ENCODE data around the gene DYNLL1.
"Not testable (repeated sequence)": the region's sequence is repeated elsewhere in the genome, so short reads cannot be mapped to it uniquely, and the experiment has no call there.

The DYNLL1 gene

DNA sequence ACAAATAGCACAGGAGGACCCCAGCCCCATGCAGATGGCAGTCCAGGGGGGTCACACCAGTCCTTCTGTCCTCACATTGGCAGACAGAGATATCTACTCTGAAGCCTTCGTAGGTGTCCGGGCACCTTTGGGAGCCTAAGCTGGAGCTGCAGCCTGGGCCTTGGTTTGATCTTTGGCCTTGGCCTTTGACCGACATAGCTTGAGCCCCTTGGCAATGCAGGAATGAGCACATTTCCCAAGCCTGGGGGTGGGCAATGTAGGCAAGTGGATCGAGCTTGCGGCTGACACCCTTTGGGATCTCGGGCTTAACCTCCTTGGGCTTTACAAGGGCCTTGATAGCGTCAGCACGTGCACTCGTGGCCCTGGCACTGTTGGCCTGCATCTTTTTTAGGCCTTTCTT, 26.7 kb downstream of the DYNLL1 start:
- no peak for DNase-seq

DNA sequence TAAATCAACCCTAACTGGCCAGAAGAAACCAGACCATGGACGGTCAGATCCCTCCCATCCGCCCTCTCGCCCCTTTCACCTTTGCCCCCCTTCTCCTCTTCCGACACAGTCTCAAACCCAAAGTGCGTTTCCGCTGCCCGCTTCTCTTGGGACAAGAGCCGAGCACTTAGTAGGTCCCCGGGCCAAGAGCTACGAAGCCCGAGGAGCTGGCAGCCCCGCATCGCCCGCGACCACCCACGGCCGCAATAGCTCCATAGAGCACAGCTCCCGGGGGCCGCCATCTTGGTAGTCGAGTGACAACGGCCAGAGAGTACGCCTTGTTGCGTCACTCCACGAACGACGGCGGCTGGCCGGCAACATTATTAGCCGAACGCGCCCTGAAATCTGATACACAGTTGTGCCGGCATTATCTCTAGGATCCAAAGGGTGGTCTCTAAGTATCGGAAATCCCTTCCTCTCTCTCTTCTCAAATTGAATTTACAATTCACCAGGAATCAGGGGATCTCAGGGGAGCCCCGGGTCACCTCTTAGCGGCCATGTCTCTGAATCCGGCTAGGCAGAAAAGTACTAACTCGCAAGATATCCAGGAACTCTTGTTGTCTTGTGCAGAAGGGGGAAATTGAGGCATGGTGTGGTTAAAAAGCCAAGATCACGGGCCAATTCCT, 33.1 kb downstream of the DYNLL1 start, which contains the start of gene COQ5:
Gene COQ5, minus strand, starts transcription at position 298 of the 665 bp plus-strand sequence. Its CDS starts 17 bp downstream, at position 281.
- DNase-seq = peak; percentile 69

DNA sequence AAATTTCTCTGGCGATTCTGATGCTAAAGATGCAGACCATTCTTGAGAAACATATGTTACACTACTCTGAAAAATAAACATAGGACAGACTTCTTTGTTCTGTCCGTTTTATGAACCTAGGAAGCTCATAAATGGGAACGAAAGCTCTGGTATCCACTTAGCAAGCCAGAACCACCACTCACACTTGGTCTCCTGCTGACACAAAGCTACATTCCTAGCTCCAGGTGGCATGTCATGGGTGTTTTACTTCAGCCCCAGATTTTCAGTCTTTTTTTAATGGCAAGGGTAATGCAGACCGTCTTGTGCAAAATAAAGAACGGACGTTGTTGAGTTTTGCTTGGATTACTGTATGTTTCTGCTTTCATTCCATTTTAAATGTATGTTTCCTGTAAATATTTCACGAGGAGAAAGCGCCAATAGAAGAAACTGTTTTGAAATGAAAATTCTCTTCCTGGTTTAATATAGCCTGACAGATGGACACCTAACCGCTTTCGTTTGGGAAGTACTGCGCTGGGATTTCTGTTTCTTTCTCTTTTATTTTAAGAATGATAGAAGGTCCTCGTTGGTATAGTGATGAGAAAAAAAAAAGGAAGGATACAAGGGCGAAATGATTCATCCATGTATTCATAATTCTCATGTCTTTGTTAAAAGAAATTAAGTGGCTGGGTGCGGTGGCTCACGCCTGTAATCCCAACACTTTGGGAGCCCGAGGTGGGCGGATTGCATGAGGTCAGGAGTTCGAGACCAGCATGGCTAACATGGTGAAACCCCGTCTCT, 33.9 kb downstream of the DYNLL1 start:
- DNase-seq = no peak

DNA sequence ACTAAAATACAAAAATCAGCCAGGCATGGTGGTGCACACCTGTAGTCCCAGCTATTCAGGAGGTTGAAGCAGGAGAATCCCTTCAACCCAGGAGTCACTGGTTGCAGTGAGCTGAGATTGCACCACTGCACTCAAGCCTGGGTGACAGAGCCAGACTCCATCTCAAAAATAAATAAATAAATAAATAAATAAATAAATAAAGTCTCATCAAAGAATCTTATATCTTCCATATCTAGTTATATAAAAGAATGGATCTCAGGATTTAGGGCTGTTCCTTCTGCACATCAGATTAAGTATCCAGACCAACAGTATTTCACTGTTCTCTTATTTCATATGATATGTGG, 34.5 kb downstream of the DYNLL1 start:
- DNase-seq = not testable (repeated sequence)

DNA sequence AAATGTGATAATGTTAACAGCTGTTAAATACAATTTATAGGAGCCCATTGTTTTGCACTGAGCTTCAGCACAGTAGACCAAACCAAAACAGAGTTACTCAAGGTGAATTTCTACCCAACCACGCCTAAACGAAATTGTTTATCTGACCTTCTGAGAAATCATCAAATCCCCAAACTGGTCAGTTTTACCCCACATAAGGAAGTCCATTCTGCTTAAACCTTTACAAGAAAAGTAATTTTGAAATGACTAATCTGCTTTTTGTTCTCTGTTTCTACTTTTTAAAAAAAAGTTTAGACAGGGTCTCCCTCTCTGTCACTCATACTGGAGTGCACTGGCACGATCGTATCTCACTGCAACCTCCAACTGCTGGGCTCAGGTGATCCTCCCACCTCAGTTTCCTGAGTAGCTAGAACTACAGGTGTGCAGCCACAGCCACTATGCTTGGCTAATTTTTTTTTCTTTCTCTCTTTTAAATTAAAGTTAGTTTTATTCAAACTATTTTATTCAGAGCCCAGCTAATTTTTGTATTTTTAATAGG, 36.9 kb downstream of the DYNLL1 start:
- no peak for DNase-seq

DNA sequence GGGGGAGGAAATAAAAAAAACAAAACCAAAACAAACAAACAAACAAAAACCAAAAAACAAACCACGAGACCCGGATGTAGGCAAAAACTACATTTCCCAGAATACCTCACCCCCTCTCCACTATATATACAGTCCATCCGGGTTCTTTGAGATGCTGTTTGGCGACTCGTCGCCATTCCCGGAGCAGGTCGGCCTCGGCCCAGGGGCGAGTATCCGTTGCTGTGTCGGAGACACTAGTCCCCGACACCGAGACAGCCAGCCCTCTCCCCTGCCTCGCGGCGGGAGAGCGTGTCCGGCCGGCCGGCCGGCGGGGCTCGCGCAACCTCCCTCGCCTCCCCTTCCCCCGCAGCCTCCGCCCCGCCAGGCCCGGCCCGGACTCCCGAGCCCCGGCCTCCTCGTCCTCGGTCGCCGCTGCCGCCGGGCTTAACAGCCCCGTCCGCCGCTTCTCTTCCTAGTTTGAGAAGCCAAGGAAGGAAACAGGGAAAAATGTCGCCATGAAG, 38.3 kb downstream of the DYNLL1 start, which contains the start of gene RNF10:
Gene RNF10, plus strand, starts transcription at position 154 of the 500 bp plus-strand sequence. CDS start 456 bp downstream, outside the sequence.
- DNase-seq = peak; percentile 63

DNA sequence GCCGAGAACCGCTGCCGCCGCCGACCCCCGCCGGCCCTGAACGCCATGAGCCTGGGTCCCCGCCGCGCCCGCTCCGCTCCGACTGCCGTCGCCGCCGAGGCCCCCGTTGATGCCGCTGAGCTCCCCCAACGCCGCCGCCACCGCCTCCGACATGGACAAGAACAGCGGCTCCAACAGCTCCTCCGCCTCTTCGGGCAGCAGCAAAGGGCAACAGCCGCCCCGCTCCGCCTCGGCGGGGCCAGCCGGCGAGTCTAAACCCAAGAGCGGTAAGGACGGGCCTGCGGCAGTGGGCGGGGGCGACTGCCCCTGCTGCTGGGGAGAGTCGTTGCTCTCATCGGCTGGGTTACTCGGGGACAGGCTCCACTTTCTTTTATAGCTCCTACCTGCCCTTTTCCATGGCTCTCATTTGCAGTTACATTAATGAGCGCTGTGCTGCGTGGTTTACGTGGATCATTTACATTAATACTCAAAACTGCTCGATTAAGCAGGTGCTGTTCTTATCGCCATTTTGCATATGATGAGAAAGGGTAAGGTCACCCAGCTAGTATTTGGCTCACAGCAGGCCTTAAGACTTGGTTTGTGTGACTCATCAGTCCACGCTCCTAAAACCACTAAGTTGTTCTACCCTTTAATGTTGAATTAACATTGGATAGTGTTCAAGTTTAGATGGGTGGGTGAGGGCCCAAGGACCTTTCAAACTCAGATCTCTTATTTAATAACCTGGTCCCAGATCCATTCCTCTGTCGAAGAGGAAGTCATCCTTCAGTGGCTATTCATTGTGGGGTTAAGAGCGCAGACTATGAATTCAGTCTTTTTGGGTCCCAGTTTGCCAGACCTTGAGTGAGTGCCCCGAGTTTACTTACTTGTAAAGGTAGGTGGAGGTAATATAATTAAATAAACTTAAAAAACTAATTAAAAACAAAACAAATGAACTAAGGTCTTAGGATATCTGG, 39.1 kb downstream of the DYNLL1 start:
- peak; percentile 37 for DNase-seq

DNA sequence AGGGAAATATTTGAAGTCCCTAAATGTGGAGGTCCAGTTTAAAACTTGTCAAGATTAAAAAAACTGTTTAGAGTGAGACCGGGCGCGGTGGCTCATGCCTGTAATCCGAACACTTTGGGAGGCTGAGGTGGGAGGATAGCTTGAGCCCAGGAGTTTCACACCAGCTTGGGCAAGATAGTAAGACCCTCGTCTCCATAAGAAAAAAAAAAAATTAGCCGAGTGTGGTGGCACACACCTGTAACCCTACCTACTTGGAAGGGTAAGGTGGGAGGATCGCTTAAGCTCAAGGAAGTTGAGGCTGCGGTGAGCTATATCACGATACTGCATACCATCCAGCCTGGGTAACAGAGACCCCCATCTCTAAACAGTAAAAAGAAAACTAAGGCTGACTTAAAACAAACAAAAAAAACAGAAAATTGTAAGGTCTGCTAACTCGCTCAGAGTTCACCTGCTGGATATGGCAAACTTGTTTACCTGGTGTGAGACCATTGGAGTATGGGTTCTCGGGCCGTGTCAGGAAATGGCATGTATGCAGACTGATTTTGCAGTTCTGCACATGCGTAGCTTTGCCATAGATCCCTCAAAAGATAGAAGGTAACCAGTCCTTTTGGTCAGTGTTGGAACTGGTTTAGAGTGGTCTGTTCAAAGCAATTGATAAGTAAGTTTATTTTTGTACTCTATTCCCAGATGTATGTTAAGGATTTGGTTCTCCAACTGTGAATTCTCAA, 40.3 kb downstream of the DYNLL1 start:
- DNase-seq = peak; percentile 6

DNA sequence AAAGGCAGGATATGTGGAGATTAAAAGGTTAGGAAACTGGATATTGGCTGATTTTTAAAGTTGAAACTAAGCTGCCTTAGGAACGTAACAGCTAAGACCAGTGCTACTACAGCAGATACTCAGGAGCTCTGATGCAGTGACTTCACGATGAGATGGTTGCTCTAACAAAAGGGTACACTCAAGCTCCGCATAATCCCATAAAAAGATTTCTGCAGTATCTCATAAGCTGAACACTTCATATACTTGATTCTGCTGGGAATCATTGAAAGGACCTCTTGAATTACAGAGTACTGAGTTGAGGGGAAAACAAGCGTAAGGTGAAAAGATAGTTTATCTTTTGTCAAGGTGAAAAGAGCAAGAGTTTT, 41.9 kb downstream of the DYNLL1 start:
- DNase-seq = no peak

DNA sequence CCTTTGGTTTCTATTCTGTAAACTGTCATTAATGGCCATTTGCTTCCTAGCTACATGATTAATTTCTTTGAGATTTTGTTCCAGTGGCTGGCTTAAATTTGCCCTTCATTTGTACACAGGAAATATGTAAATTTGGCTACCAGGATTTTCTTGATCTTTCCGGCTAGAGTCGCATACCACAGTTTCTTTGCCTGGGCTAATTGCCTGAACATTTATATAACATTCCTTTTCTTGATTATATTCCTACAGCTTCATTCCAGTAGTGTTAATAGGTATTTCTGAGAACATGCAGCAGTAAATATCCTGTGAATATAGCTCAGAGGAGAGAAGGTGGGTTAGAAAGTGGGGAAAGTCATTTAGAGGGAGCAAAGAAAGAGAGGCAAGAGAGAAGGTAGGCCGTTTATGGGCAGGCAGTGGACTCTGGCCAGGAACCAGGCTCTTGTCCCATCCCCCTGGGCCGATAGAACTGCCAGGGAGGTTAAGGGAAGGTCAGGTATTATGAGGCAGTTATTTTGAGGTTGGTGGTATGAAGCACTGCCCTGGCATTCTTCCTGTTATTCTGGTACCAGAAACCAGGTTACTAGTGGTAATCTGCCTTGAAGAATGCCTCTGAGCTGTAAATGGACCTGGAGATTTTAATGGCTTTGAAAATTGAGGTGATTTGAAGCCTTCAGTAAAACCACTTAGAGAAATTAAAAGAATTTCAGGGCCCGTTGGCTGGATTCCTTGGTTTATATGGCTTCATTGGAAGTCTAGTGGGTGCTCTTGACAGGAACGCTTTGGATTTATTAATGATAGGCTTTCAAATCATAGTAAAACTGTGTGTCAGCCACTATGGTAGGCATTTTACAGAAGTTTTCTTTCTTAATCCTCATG, 42.6 kb downstream of the DYNLL1 start:
- no peak for DNase-seq

DNA sequence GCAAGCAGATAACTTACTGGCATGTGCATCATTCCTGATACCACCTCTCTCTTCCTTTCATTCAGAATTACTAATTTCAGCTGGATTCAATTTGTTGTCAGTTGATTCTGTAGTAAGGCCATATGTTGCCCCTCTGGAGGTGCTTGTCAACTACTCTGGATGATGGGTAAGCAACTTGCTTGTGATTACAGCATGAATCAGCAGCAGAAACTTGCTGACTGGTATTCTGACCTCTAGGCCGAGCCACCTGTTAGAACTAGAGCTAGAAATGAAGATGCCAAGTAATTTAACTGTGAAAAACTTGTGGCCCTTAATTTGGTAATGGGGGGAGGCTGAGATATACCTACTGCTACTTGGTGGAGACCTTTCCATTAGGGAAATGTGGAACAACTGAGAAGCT, 43.4 kb downstream of the DYNLL1 start:
- no peak for DNase-seq

DNA sequence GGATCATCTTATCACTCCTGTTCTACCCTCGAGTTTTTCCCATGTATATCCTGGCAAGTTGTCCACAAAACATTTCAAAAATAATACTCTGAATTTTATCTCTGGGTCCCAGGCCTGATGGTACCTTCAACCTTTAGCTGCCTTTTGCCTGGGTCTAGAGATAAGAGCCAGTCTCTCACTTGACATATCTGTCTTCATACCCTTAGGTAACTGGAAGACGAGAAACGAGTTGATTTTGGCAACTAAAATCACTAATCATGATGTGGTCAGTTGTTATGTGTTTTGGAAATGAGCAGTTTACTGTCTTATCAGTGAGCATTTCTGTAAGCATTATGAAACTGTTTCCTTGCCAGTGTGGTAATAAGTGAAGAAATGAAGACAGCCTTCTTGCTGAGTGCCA, 44.5 kb downstream of the DYNLL1 start:
- no peak for DNase-seq

DNA sequence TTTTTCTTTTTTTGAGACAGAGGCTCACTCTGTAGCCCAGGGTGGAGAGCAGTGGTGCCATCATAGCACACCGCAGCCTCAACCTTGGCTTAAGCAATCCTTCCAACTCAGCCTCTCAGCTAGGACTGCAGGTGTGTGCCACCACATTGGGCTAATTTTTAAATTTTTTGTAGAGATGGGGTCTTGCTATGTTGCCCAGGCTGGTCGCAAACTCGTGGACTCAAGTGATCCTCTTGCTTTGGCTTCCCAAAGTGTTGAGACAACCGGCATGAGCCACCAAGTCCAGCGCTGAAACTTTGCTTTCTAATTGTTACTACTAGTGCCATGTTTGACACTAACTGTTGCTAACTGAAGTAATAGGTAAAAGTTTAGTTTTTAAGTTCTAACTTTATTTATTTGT, 46.3 kb downstream of the DYNLL1 start:
- no peak for DNase-seq

DNA sequence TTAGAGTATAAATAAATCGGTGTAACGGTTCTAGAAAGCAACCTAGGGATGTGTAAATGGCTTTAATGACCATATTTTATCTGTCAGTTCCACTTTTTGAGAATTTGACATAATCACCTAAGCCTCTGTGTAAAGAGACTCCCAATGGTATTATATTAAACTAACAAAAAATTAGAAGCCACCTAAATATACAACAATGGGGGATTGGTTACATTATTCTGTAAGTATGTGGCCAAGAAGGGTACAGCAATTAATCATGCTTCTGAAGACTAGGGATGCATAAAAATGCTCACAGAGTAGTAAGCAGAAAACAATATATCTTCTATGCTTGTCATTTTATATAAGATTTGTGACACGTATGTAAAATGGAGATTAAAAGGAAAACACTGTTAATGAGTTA, 48.8 kb downstream of the DYNLL1 start:
- DNase-seq = no peak

DNA sequence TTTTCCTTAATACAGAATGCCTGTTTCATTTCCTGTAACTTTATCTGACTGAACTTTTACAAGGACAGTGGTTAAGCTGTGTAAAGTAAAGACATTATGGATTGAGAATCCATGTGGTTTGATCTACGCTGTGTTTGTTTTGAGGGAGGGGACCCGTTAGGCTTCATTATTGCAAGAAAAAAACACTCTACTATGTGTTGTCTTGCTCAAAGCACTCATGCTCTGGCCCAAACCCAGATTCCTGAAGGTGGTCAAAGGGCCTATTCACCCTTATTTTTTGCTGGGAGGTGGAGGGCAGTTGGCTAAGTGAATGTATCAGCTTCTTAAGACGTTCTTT, 50.1 kb downstream of the DYNLL1 start:
- no peak for DNase-seq
